ENCODE data around the gene DCPS.
"Not testable (repeated sequence)": the region's sequence is repeated elsewhere in the genome, so short reads cannot be mapped to it uniquely, and the experiment has no call there.

The DCPS gene

GRCh38 chr11:126305699-126306098 lies 1.8 kb downstream of the DCPS start:
- Mint-ChIP-seq H3K9me3 (no peaks in the 10 kb centered on the region), H3K27ac (peak overlapping the region; percentile 81 to 94), H3K27me3 (no peaks in the 10 kb centered on the region), H3K36me3 (ENCODE audit: insufficient read depth) (peaks cover 27% of the 10 kb centered on the region), H3K4me3 (peak overlapping the region; percentile 96 to 97), H3K4me1 (ENCODE audit: low read depth in 2 of 2) (peaks cover 24 to 43% of the 10 kb centered on the region in 2 donors)
- ATAC-seq (replicated peaks) = no peak
- no peak for DNase-seq

GRCh38 chr11:126307706-126308105 lies 3.8 kb downstream of the DCPS start:
- Mint-ChIP-seq H3K36me3 (ENCODE audit: insufficient read depth) (peaks cover 27% of the 10 kb centered on the region), H3K27ac (peak overlapping the region; percentile 56 to 62), H3K27me3 (no peaks in the 10 kb centered on the region), H3K4me3 (no peak overlapping the region), H3K4me1 (ENCODE audit: low read depth in 2 of 2) (peaks cover 34 to 52% of the 10 kb centered on the region in 2 donors), H3K9me3 (no peaks in the 10 kb centered on the region)
- no peak for DNase-seq
- ATAC-seq (replicated peaks) = no peak

GRCh38 chr11:126308271-126308671 lies 4.4 kb downstream of the DCPS start:
- peak overlapping the region in 1 of 2 donors; percentile 62 for H3K27ac Mint-ChIP-seq

GRCh38 chr11:126308771-126309170 lies 4.9 kb downstream of the DCPS start:
- H3K27ac Mint-ChIP-seq; ATAC-seq (replicated peaks); H3K4me3 Mint-ChIP-seq; H3K27me3 Mint-ChIP-seq; H3K9me3 Mint-ChIP-seq; DNase-seq: not testable (repeated sequence)
- peaks cover 29% of the 10 kb centered on the region for H3K36me3 Mint-ChIP-seq (ENCODE audit: insufficient read depth)
- peaks cover 39 to 49% of the 10 kb centered on the region in 2 donors for H3K4me1 Mint-ChIP-seq (ENCODE audit: low read depth in 2 of 2)

More at GRCh38 chr11:126308271-126308671, 4.4 kb downstream of the DCPS start:
- no peak for ATAC-seq (replicated peaks)
- Mint-ChIP-seq H3K4me1 (ENCODE audit: low read depth in 2 of 2) (peaks cover 37 to 50% of the 10 kb centered on the region in 2 donors), H3K9me3 (no peaks in the 10 kb centered on the region), H3K36me3 (ENCODE audit: insufficient read depth) (peaks cover 30% of the 10 kb centered on the region), H3K27me3 (no peaks in the 10 kb centered on the region), H3K4me3 (no peak overlapping the region)
- DNase-seq = no peak

GRCh38 chr11:126310200-126310991 lies 6.5 kb downstream of the DCPS start:
- peaks cover 18% of the 10 kb centered on the region for H3K36me3 Mint-ChIP-seq (ENCODE audit: insufficient read depth)
- no peaks in the 10 kb centered on the region for H3K27me3 Mint-ChIP-seq
- H3K4me1 Mint-ChIP-seq (ENCODE audit: low read depth in 2 of 2) = peaks cover 30 to 44% of the 10 kb centered on the region in 2 donors
- DNase-seq (peak; percentile 50 to 54 (median 53)), ATAC-seq (replicated peaks) (peak; percentile 83)
- peak overlapping the region; percentile 72 to 79 for H3K27ac Mint-ChIP-seq
- no peak overlapping the region for H3K4me3 Mint-ChIP-seq
- no peaks in the 10 kb centered on the region for H3K9me3 Mint-ChIP-seq

GRCh38 chr11:126310992-126311310 lies 7.1 kb downstream of the DCPS start:
- DNase-seq (no peak), ATAC-seq (replicated peaks) (no peak)
- Mint-ChIP-seq H3K9me3 (no peaks in the 10 kb centered on the region), H3K27ac (peak overlapping the region in 1 of 2 donors; percentile 79), H3K27me3 (no peaks in the 10 kb centered on the region), H3K4me1 (ENCODE audit: low read depth in 2 of 2) (peaks cover 26 to 38% of the 10 kb centered on the region in 2 donors), H3K36me3 (ENCODE audit: insufficient read depth) (peaks cover 18% of the 10 kb centered on the region), H3K4me3 (no peak overlapping the region)

GRCh38 chr11:126311401-126312291 lies 7.8 kb downstream of the DCPS start:
- no peaks in the 10 kb centered on the region for H3K27me3 Mint-ChIP-seq
- no peak overlapping the region for H3K27ac Mint-ChIP-seq
- ATAC-seq (replicated peaks) = no peak
- H3K9me3 Mint-ChIP-seq = no peaks in the 10 kb centered on the region
- DNase-seq = no peak
- peaks cover 25% of the 10 kb centered on the region for H3K36me3 Mint-ChIP-seq (ENCODE audit: insufficient read depth)
- no peak overlapping the region for H3K4me3 Mint-ChIP-seq
- H3K4me1 Mint-ChIP-seq (ENCODE audit: low read depth in 2 of 2) = peaks cover 25 to 36% of the 10 kb centered on the region in 2 donors

- Mint-ChIP-seq H3K27me3 (no peaks in the 10 kb centered on the region), H3K4me1 (ENCODE audit: low read depth in 2 of 2) (peaks cover 29 to 39% of the 10 kb centered on the region in 2 donors), H3K9me3 (no peaks in the 10 kb centered on the region), H3K36me3 (ENCODE audit: insufficient read depth) (peaks cover 19% of the 10 kb centered on the region), H3K4me3 (no peak overlapping the region), H3K27ac (peak overlapping the region in 1 of 2 donors; percentile 87)
- no peak for DNase-seq
- ATAC-seq (replicated peaks) = no peak
Observed at GRCh38 chr11:126312961-126313360, 9.1 kb downstream of the DCPS start.

GRCh38 chr11:126313826-126314225 lies 10.0 kb downstream of the DCPS start:
- ATAC-seq (replicated peaks) = no peak
- no peak overlapping the region for H3K4me3 Mint-ChIP-seq
- peaks cover 38 to 47% of the 10 kb centered on the region in 2 donors for H3K4me1 Mint-ChIP-seq (ENCODE audit: low read depth in 2 of 2)
- no peaks in the 10 kb centered on the region for H3K27me3 Mint-ChIP-seq
- no peak overlapping the region for H3K27ac Mint-ChIP-seq
- H3K9me3 Mint-ChIP-seq = no peaks in the 10 kb centered on the region
- no peak for DNase-seq
- peaks cover 23% of the 10 kb centered on the region for H3K36me3 Mint-ChIP-seq (ENCODE audit: insufficient read depth)

- no peak for DNase-seq
- ATAC-seq (replicated peaks) = no peak
- Mint-ChIP-seq H3K27me3 (no peaks in the 10 kb centered on the region), H3K4me1 (ENCODE audit: low read depth in 2 of 2) (peaks cover 30 to 49% of the 10 kb centered on the region in 2 donors), H3K36me3 (ENCODE audit: insufficient read depth) (peaks cover 20% of the 10 kb centered on the region), H3K4me3 (peak overlapping the region; percentile 63 to 70), H3K9me3 (no peaks in the 10 kb centered on the region), H3K27ac (peak overlapping the region; percentile 91 to 94)
Observed at GRCh38 chr11:126317432-126317755, 13.5 kb downstream of the DCPS start.

- H3K9me3 Mint-ChIP-seq = no peaks in the 10 kb centered on the region
- H3K27ac Mint-ChIP-seq = peak overlapping the region; percentile 91 to 94
- H3K4me3 Mint-ChIP-seq = peak overlapping the region; percentile 63 to 70
- DNase-seq (no peak), ATAC-seq (replicated peaks) (peak; percentile 65)
- H3K27me3 Mint-ChIP-seq = no peaks in the 10 kb centered on the region
- H3K36me3 Mint-ChIP-seq (ENCODE audit: insufficient read depth) = peaks cover 19% of the 10 kb centered on the region
- H3K4me1 Mint-ChIP-seq (ENCODE audit: low read depth in 2 of 2) = peaks cover 27 to 49% of the 10 kb centered on the region in 2 donors
Observed at GRCh38 chr11:126317756-126318573, 14.1 kb downstream of the DCPS start.

- H3K4me1 Mint-ChIP-seq (ENCODE audit: low read depth in 2 of 2) = peaks cover 24 to 44% of the 10 kb centered on the region in 2 donors
- ATAC-seq (replicated peaks) (peak; percentile 86), DNase-seq (peak in 1 of 3 experiments; percentile 21)
- peaks cover 21% of the 10 kb centered on the region for H3K36me3 Mint-ChIP-seq (ENCODE audit: insufficient read depth)
- no peaks in the 10 kb centered on the region for H3K9me3 Mint-ChIP-seq
- H3K4me3 Mint-ChIP-seq = peak overlapping the region; percentile 63 to 70
- peak overlapping the region; percentile 91 to 94 for H3K27ac Mint-ChIP-seq
- no peaks in the 10 kb centered on the region for H3K27me3 Mint-ChIP-seq
Observed at GRCh38 chr11:126318574-126319373, 14.9 kb downstream of the DCPS start.

Data from effector memory CD8-positive, alpha-beta T cell (primary cell).